ENCODE results near the gene CRLF1. TPM values are rescaled to one million over a fixed set of nuclear protein-coding genes. Genes with fewer than 3 reads are reported as not detected.
A peak's percentile ranks its signal among the peaks of the same experiment; 100 is the strongest.

CRLF1 gene
- total RNA-seq, 4 donors from 2014 or later: 27.4 to 115 (median 43.6) TPM

DNA sequence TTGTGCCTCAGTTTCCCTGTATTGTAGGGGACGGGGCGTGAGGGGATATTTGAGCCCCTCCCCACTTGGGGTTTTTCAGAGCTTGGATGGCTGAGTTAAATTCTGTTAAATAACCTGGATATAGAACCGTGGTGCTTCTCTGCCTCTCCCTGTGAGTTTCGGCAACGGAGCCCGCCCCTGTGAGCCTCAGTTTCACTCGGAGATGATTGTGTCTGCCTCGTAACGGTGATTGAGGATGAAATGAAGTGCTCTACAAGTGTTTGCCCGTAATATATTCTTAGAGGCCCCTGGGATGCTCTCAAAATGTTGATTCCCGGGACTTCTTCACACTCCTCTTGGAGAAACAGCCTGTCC is 48.4 kb downstream of the CRLF1 start:
- DNase-seq (ENCODE audit: low spot score in 2 of 2): no peak
- H3K4me3 ChIP-seq: peak overlapping the region; percentile 70 to 98 (median 82)
- no peaks in the 10 kb centered on the region for H3K9me3 ChIP-seq
- TF ChIP-seq, protein P1, sequence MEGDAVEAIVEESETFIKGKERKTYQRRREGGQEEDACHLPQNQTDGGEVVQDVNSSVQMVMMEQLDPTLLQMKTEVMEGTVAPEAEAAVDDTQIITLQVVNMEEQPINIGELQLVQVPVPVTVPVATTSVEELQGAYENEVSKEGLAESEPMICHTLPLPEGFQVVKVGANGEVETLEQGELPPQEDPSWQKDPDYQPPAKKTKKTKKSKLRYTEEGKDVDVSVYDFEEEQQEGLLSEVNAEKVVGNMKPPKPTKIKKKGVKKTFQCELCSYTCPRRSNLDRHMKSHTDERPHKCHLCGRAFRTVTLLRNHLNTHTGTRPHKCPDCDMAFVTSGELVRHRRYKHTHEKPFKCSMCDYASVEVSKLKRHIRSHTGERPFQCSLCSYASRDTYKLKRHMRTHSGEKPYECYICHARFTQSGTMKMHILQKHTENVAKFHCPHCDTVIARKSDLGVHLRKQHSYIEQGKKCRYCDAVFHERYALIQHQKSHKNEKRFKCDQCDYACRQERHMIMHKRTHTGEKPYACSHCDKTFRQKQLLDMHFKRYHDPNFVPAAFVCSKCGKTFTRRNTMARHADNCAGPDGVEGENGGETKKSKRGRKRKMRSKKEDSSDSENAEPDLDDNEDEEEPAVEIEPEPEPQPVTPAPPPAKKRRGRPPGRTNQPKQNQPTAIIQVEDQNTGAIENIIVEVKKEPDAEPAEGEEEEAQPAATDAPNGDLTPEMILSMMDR (IDR thresholded peaks at IDR 0.05): no peak
- TF ChIP-seq EP300 (IDR thresholded peaks at IDR 0.05): no peak
- no peak for TF ChIP-seq POLR2A (IDR thresholded peaks at IDR 0.05)
- no peaks in the 10 kb centered on the region for H3K27me3 ChIP-seq
- H3K27ac ChIP-seq: peak overlapping the region; percentile 92 to 95 (median 94)
- peaks cover 0 to 37% (median 13%) of the 10 kb centered on the region in 4 donors for H3K4me1 ChIP-seq
- 2 to 3% methylated on average over 10 to 11 of the region's 11 CpGs for WGBS, 2 donors
- peaks cover 0 to 14% (median 0%) of the 10 kb centered on the region in 3 donors for H3K36me3 ChIP-seq

DNA sequence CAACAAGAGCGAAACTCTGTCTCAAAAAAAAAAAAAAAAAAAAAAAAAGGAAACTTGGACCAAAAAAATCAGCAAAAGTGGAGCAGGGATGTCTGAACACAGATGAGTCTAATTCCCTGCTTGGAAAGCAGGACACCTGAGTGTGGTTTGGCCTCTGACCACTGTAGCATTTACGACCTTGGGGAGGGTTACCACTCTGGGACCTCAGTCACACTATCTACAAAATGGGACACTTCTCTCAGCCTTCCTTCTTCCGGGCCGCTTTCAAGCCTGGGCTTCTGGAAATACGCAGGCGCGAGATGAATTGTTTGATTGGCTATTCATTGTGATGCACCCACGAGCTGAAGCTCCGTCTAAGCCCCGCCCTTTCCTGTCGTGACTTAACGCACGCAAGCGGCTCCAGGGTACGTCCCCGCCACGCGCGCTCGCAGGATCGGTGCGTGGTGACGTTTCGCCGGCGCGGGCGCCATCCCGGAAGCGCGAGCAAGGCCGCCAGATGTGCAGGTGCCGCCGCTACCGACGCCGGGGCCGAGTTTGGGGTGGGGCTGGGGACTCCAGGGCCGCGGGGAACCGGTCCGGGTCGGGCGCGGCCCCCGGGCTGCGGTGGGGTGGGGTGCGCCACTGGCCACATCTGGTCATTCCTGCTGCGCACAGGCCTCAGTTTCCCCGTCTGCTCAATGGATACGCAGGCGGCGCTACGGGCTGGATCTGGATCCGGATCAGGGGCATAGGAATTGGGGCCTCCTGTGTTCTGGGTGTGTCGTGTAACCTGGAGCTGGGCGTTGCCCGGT is 49.0 kb downstream of the CRLF1 start, which contains the start of gene KXD1:
TSS of gene KXD1 (plus strand) at position 460 of the 791 bp plus-strand sequence. CDS start 4,187 bp downstream, outside the sequence.
- no peaks in the 10 kb centered on the region for H3K27me3 ChIP-seq
- TF ChIP-seq POLR2A (IDR thresholded peaks at IDR 0.05) (peak; percentile 74 to 84), EP300 (IDR thresholded peaks at IDR 0.05) (peak; percentile 92 to 93)
- TF ChIP-seq, protein P1 (IDR thresholded peaks at IDR 0.05): peak in 1 of 5 experiments; percentile 30
- peak within 1 kb of the TSS; percentile 92 to 95 (median 94) for H3K27ac ChIP-seq
- H3K4me1 ChIP-seq: peaks cover 0 to 33% (median 12%) of the 10 kb centered on the region in 4 donors
- peak within 1 kb of the TSS; percentile 70 to 98 (median 82) for H3K4me3 ChIP-seq
- WGBS, 2 donors: 2 to 3% methylated on average over 27 to 33 of the region's 58 CpGs
- peaks cover 0 to 8% (median 0%) of the 10 kb centered on the region in 3 donors for H3K36me3 ChIP-seq
- no peaks in the 10 kb centered on the region for H3K9me3 ChIP-seq
- DNase-seq (ENCODE audit: low spot score in 2 of 2): peak; percentile 93 to 94

DNA sequence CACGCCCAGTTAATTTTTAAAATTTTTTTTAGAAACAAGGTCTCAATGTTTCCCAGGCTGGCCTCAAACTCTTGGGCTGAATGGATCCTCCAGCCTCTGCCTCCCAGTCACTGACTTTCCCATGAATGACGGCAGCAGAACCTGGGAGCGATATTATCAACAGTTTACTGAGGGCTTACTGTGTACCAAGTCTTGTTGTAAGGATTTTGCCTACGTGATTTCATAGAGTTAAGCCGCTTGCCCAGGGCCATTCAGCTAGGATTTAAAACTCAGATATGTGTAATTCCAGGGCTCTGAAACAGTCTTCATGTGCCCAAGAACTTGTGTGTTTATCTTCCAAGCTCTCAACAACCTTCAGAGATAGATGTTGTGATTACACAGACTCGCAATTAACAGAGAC is 55.0 kb downstream of the CRLF1 start:
- TF ChIP-seq EP300 (IDR thresholded peaks at IDR 0.05) (no peak), POLR2A (IDR thresholded peaks at IDR 0.05) (no peak)
- no peaks in the 10 kb centered on the region for H3K4me1 ChIP-seq
- no peaks in the 10 kb centered on the region for H3K9me3 ChIP-seq
- H3K27ac ChIP-seq: no peak overlapping the region
- H3K27me3 ChIP-seq: no peaks in the 10 kb centered on the region
- no peaks in the 10 kb centered on the region for H3K36me3 ChIP-seq
- H3K4me3 ChIP-seq: no peak overlapping the region
- no peak for DNase-seq (ENCODE audit: low spot score in 2 of 2)
- WGBS, 2 donors: 66 to 67% methylated on average over 6 of the region's 6 CpGs

DNA sequence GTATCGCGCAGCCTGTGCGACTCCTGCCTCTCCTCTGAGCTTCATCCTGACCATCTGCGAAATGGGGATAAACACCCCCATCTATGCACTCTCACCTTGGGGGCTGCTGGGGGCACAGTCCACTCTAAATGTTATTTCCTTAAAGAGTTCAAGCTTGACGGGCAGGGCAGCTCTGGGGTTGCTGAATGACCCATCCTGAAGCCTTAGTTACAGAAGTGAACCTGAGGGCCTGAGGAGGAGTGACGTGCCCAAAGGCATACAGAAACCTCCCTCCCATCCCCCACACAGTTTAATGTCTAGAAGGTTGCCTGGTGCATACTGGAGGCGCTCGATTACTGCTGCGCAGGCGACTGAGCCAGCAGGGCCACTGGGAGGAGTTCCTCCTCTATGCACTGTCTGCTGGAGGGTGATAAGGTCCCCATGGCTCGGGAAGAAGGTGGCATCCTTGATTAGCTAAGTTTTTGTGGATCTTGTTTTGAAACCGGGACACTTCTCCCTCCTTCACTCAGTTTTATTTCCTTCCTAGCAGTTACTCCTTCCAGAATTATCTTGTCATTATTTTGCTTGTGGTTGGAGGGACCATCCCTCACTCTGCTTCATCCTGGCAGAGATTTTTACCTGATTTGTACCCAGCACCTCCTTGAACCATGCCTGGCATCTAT is 62.7 kb downstream of the CRLF1 start:
- Histone ChIP-seq H3K4me1 (peaks cover 0 to 22% (median 11%) of the 10 kb centered on the region in 4 donors), H3K4me3 (peak overlapping the region; percentile 64 to 88 (median 80)), H3K27me3 (no peaks in the 10 kb centered on the region), H3K27ac (peak overlapping the region in 3 of 4 donors; percentile 94 to 97 (median 95)), H3K9me3 (no peaks in the 10 kb centered on the region), H3K36me3 (peaks cover 0 to 28% (median 5%) of the 10 kb centered on the region in 3 donors)
- TF ChIP-seq, protein P1 (IDR thresholded peaks at IDR 0.05): no peak
- TF ChIP-seq EP300 (IDR thresholded peaks at IDR 0.05) (no peak), POLR2A (IDR thresholded peaks at IDR 0.05) (no peak)
- 10 to 11% methylated on average over 12 of the region's 12 CpGs for WGBS, 2 donors
- DNase-seq (ENCODE audit: low spot score in 2 of 2): peak in 1 of 2 donors; percentile 57

Small RNAs within 50 kb of the gene (small RNA-seq; reads per million reads assigned to genes)
- gene RN7SL155P: not detected

Other genes with a start within 250 kb of the CRLF1 start
- 10 to 100 TPM in 2 of 4 donors, 1 to 10 TPM in 2; 4.2 to 31.0 (median 13.2) TPM for gene GDF15, start 220.6 kb downstream of the CRLF1 start, total RNA-seq
- 10 to 100 TPM in 2 of 4 donors, 1 to 10 TPM in 2; 9.0 to 13.8 (median 9.8) TPM for gene LRRC25, start 209.2 kb downstream of the CRLF1 start, total RNA-seq
- 100 to 1,000 TPM in 1 of 4 donors, 10 to 100 TPM in 3; 67.4 to 172 (median 84.2) TPM for gene SSBP4, start 187.4 kb downstream of the CRLF1 start, total RNA-seq
- 10 to 100 TPM; 43.5 to 82.2 (median 52.4) TPM for gene ISYNA1, start 168.7 kb downstream of the CRLF1 start, total RNA-seq
- gene ELL, start 84.7 kb downstream of the CRLF1 start, total RNA-seq: 10 to 100 TPM; 13.8 to 45.9 (median 26.0) TPM
- 100 to 1,000 TPM; 391 to 451 (median 434) TPM for gene FKBP8, start 63.2 kb downstream of the CRLF1 start, total RNA-seq
- 100 to 1,000 TPM; 122 to 298 (median 167) TPM for gene KXD1, start 48.9 kb downstream of the CRLF1 start, total RNA-seq
- gene UBA52, start 34.9 kb downstream of the CRLF1 start, total RNA-seq: 100 to 1,000 TPM; 504 to 826 (median 521) TPM
- 100 to 1,000 TPM; 186 to 226 (median 210) TPM for gene REX1BD, start 18.0 kb downstream of the CRLF1 start, total RNA-seq
- gene TMEM59L, start 6.1 kb upstream of the CRLF1 start, total RNA-seq: 10 to 100 TPM in 1 of 4 donors, 1 to 10 TPM in 2, not detected in 1; 3.1 to 12.6 (median 4.2) TPM
- gene KLHL26, start 30.2 kb upstream of the CRLF1 start, total RNA-seq: 10 to 100 TPM; 12.9 to 38.4 (median 15.1) TPM
- gene CRTC1, start 76.9 kb upstream of the CRLF1 start, total RNA-seq: 1 to 10 TPM; 4.0 to 7.8 (median 6.7) TPM
- gene COMP, start 184.5 kb upstream of the CRLF1 start, total RNA-seq: 100 to 1,000 TPM in 1 of 4 donors, 10 to 100 TPM in 3; 14.0 to 117 (median 25.3) TPM
- gene UPF1, start 225.2 kb upstream of the CRLF1 start, total RNA-seq: 100 to 1,000 TPM in 1 of 4 donors, 10 to 100 TPM in 3; 75.6 to 117 (median 87.9) TPM